HepG2 (cell line): ENCODE measurements around the gene AKAP1. TPM values are rescaled to one million over a fixed set of nuclear protein-coding genes. Genes with fewer than 3 reads are reported as not detected.

Source experiments
- ATAC-seq: fragments of 200-7000 bp; cut with Tn5 transposase; 3 replicates; pipeline ENCODE4 v1.9.1; 2020; ENCODE audit warnings: mild to moderate bottlenecking, moderate library complexity
- Bru-seq: library from RNA; stranded (reverse); fragments of 400-500 nt; gene quantifications from one replicate; lab custom pipeline; 2021; lab: Mats Ljungman, UMichigan
- BruChase-seq, 2 experiments: library from RNA; stranded (reverse); fragments of 400-500 nt; gene quantifications; one replicate each; lab custom pipeline; 2021; lab: Mats Ljungman, UMichigan
- BruUV-seq: library from RNA; stranded (reverse); fragments of 400-500 nt; replicated peaks from 2 replicates; lab custom pipeline; 2021; lab: Mats Ljungman, UMichigan
- CTCF ChIA-PET: fragments of 300-600 bp; formaldehyde crosslinking; extraction: SDS; loops from one replicate; lab custom pipeline; 2021; ENCODE audit warnings: low total read pairs, inconsistent platforms, low intra/inter-chr PET ratio; lab: Yijun Ruan, JAX
- POLR2A ChIA-PET: fragments of 350-600 bp; sonication (Branson Sonifier 250); formaldehyde crosslinking; loops from one replicate; lab custom pipeline; 2020; ENCODE audit warnings: antibody characterized with exemption, inconsistent platforms; lab: Yijun Ruan, JAX
- DNase-seq: peaks from one replicate; pipeline ENCODE4 v3.0.0-alpha.2; 2015; ENCODE audit warnings: low spot score
- FAIRE-seq: peaks from 3 replicates; lab custom pipeline; 2011; peaks lifted over from hg19 to GRCh38; lab: Jason Lieb, UNC
- H2AFZ ChIP-seq: one replicate; pipeline ENCODE4 v1.6.1; 2011; ENCODE audit warnings: low read length, inconsistent platforms
- H3K27ac ChIP-seq: fragments of 300-600 bp; 3 replicates; pipeline ENCODE4 v1.8.0; 2011; ENCODE audit warnings: mixed run types, mild to moderate bottlenecking, mixed read lengths, low read length, inconsistent platforms; ENCODE audit not compliant: insufficient read depth; ENCODE audit errors: extremely low read length
- H3K27me3 ChIP-seq, 2 experiments: fragments of 200-600 bp in 1 of 2; 2 replicates in 1 of 2; 3 replicates in 1 of 2; pipeline versions ENCODE4 v1.6.0 to v1.8.0; 2011; ENCODE audit warnings: low read length in 2 of 2, mild to moderate bottlenecking in 2 of 2, moderate library complexity in 2 of 2, inconsistent platforms in 1 of 2; ENCODE audit not compliant: insufficient read depth in 2 of 2, control insufficient read depth in 1 of 2
- H3K36me3 ChIP-seq, 2 experiments: fragments of 200-600 bp in 1 of 2; replicated peaks in 1 of 2; 2 replicates in 1 of 2; 3 replicates in 1 of 2; pipeline versions ENCODE4 v1.5.1 to v1.8.0; 2011; ENCODE audit warnings: low read length in 2 of 2, inconsistent platforms in 1 of 2; ENCODE audit not compliant: insufficient read depth in 2 of 2, control insufficient read depth in 1 of 2
- H3K4me1 ChIP-seq: 2 replicates; pipeline ENCODE4 v1.5.1; 2012; ENCODE audit warnings: low read length, inconsistent platforms; ENCODE audit not compliant: insufficient read depth
- H3K4me2 ChIP-seq: 2 replicates; pipeline ENCODE4 v1.6.0; 2011; ENCODE audit warnings: low read depth, low read length, inconsistent platforms
- H3K4me3 ChIP-seq, 3 experiments: fragments of 200-600 bp in 1 of 3; sonication (generic), shearing (Covaris generic) in 1 of 3; replicated peaks in 1 of 3; 2 replicates each; pipeline ENCODE4 v1.5.1; 2011 to 2016; ENCODE audit warnings: low read length in 3 of 3, inconsistent platforms in 2 of 3, low read depth in 2 of 3, mild to moderate bottlenecking in 2 of 3, control low read depth in 1 of 3, mixed read lengths in 1 of 3; ENCODE audit not compliant: insufficient read depth in 1 of 3
- H3K79me2 ChIP-seq: one replicate; pipeline ENCODE4 v1.6.1; 2011; ENCODE audit warnings: low read length, inconsistent platforms; ENCODE audit not compliant: insufficient read depth
- H3K9ac ChIP-seq: 2 replicates; pipeline ENCODE4 v1.6.0; 2011; ENCODE audit warnings: mild to moderate bottlenecking, low read depth, low read length, inconsistent platforms; ENCODE audit not compliant: insufficient read depth
- H3K9me3 ChIP-seq: 2 replicates; pipeline ENCODE4 v1.5.1; 2012; ENCODE audit warnings: mild to moderate bottlenecking, low read length
- H4K20me1 ChIP-seq: 2 replicates; pipeline ENCODE4 v1.6.0; 2011; ENCODE audit warnings: inconsistent platforms, mild to moderate bottlenecking, low read length, moderate library complexity; ENCODE audit not compliant: insufficient read depth
- CC2D1A ChIP-seq: sonication (generic); formaldehyde crosslinking; IDR thresholded peaks from 2 replicates; pipeline ENCODE4 v1.8.1; 2023; ENCODE audit warnings: mild to moderate bottlenecking, missing genetic modification reagents
- FOXM1 ChIP-seq: sonication (generic); formaldehyde crosslinking; IDR thresholded peaks from 2 replicates; pipeline ENCODE4 v1.5.0; 2020; ENCODE audit warnings: missing genetic modification reagents
- HHEX ChIP-seq: IDR thresholded peaks from 2 replicates; pipeline ENCODE4 v1.6.1; 2016; ENCODE audit warnings: control low read depth
- KMT2A ChIP-seq: sonication (generic); formaldehyde crosslinking; IDR thresholded peaks from 2 replicates; pipeline ENCODE4 v1.4.0; 2020; ENCODE audit warnings: missing genetic modification reagents
- MTF2 ChIP-seq: sonication (generic); formaldehyde crosslinking; IDR thresholded peaks from 2 replicates; pipeline ENCODE4 v1.5.0; 2020; ENCODE audit warnings: missing genetic modification reagents, borderline replicate concordance
- MYPOP ChIP-seq: sonication (generic); formaldehyde crosslinking; IDR thresholded peaks from 2 replicates; pipeline ENCODE4 v1.8.1; 2023; ENCODE audit warnings: mild to moderate bottlenecking, moderate library complexity, missing genetic modification reagents
- NONO ChIP-seq, 2 experiments: fragments of 450-650 bp in 1 of 2; sonication (generic) in 1 of 2; formaldehyde crosslinking in 1 of 2; IDR thresholded peaks in 1 of 2; conservative IDR thresholded peaks in 1 of 2; 2 replicates each; pipeline versions ENCODE4 v1.6.1 to v1.8.0; 2017 to 2022; ENCODE audit warnings: mild to moderate bottlenecking in 1 of 2, missing genetic modification reagents in 1 of 2, moderate library complexity in 1 of 2
- POGZ ChIP-seq: sonication (generic); formaldehyde crosslinking; IDR thresholded peaks from 2 replicates; pipeline ENCODE4 v1.4.0; 2020; ENCODE audit warnings: mild to moderate bottlenecking, missing genetic modification reagents
- RBM22 ChIP-seq: fragments of 200-400 bp; formaldehyde crosslinking; optimal IDR thresholded peaks from 2 replicates; pipeline ENCODE3; 2017; ENCODE audit warnings: mild to moderate bottlenecking, low read length, moderate library complexity
- U2AF2 ChIP-seq: fragments of 200-400 bp; formaldehyde crosslinking; IDR thresholded peaks from 2 replicates; pipeline ENCODE4 v1.6.1; 2017; ENCODE audit warnings: low read depth, mild to moderate bottlenecking, low read length
- ZFP82 ChIP-seq: sonication (generic); formaldehyde crosslinking; IDR thresholded peaks from 2 replicates; pipeline ENCODE4 v1.5.1; 2020; ENCODE audit warnings: mild to moderate bottlenecking, missing genetic modification reagents, borderline replicate concordance
- ZNF160 ChIP-seq: sonication (generic); formaldehyde crosslinking; IDR thresholded peaks from 2 replicates; pipeline ENCODE4 v1.8.0; 2022; ENCODE audit warnings: mild to moderate bottlenecking, inconsistent platforms, missing genetic modification reagents
- ZNF264 ChIP-seq: sonication (generic); formaldehyde crosslinking; IDR thresholded peaks from 2 replicates; pipeline ENCODE4 v1.4.0; 2020; ENCODE audit warnings: missing genetic modification reagents
- ZNF598 ChIP-seq: sonication (generic); formaldehyde crosslinking; IDR thresholded peaks from 2 replicates; pipeline ENCODE4 v1.5.1; 2020; ENCODE audit warnings: mild to moderate bottlenecking, missing genetic modification reagents, borderline replicate concordance
- ZNF749 ChIP-seq: sonication (generic); formaldehyde crosslinking; IDR thresholded peaks from 2 replicates; pipeline ENCODE4 v1.8.0; 2022; ENCODE audit warnings: mild to moderate bottlenecking, missing genetic modification reagents, moderate library complexity, borderline replicate concordance
- ZNF773 ChIP-seq: sonication (generic); formaldehyde crosslinking; IDR thresholded peaks from 2 replicates; pipeline ENCODE4 v1.4.0; 2020; ENCODE audit warnings: missing genetic modification reagents, borderline replicate concordance
- ZNF883 ChIP-seq: sonication (generic); formaldehyde crosslinking; IDR thresholded peaks from 2 replicates; pipeline ENCODE4 v1.5.1; 2020; ENCODE audit warnings: mild to moderate bottlenecking, missing genetic modification reagents; ENCODE audit errors: not compliant biosample characterization
- WGBS: methylation state at CpG from one replicate; pipeline ENCODE4 v1.1.6; 2017; ENCODE audit warnings: low lambda C conversion rate; 5-methylcytosine and 5-hydroxymethylcytosine counted together
- in situ Hi-C: cut with HindIII; loops from 2 replicates; pipeline ENCODE4 v1.10.0; 2017; ENCODE audit warnings: low pct_unique_long_range_greater_than_20kb; ENCODE audit not compliant: extremely low pct_ligation_motif_present
- intact Hi-C: fragments of 100-400 bp; cut with micrococcal nuclease; formaldehyde crosslinking; loops from one replicate; pipeline ENCODE4 v1.10.0; 2022; ENCODE audit not compliant: unreplicated experiment
- long read RNA-seq, 2 experiments: library from RNA in 1 of 2; library from polyadenylated mRNA in 1 of 2; stranded (forward) in 1 of 2; unstranded in 1 of 2; transcript quantifications; one replicate each; pipeline ENCODE4 v2.0.0, GENCODE V29; 2019 to 2022
- polyA minus RNA-seq, 3 experiments: library from RNA; depleted of rRNA, polyadenylated mRNA; stranded (reverse); fragments of >200 nt; gene quantifications; 2 replicates each; pipeline ENCODE4 v1.2.3, GENCODE V29; 2011; ENCODE audit warnings: low replicate concordance in 1 of 3
- polyA plus RNA-seq, 8 experiments: library from polyadenylated mRNA; depleted of rRNA in 3 of 8; stranded (reverse) in 7 of 8; unstranded in 1 of 8; fragments of >200 nt; fragmentation: Illumina TruSeq in 4 of 8; extraction: Trizol in 4 of 8; gene quantifications; 2 replicates each; pipeline versions ENCODE4 v1.2.1 to v1.2.3, GENCODE V29; 2011 to 2016; ENCODE audit warnings: low read depth in 4 of 8, missing spikeins in 1 of 8, mixed read lengths in 1 of 8; ENCODE audit not compliant: insufficient read depth in 1 of 8
- total RNA-seq, 5 experiments: library from RNA; depleted of rRNA; stranded (reverse); fragments of >200 nt; fragmentation: Illumina TruSeq; extraction: Trizol; gene quantifications; 2 replicates each; pipeline ENCODE4 v1.2.3, GENCODE V29; 2016; ENCODE audit warnings: low read depth in 1 of 5

The AKAP1 gene
- total RNA-seq (2016; rRNA removed; fragmentation: Illumina TruSeq; extraction: Trizol) (46.4 and 101 TPM in 2 replicates), polyA plus RNA-seq (2011; rRNA removed) (131 and 136 TPM in 2 replicates), polyA minus RNA-seq (2011; rRNA and poly(A)+ RNA removed; ENCODE audit: low replicate concordance) (127 and 335 TPM in 2 replicates), Bru-seq, nascent RNA (percentile 96 among the genes with signal in this experiment), BruChase-seq, experiment 1, labeled RNA remaining after a 6-hour chase (percentile 96 among the genes with signal in this experiment), BruChase-seq, experiment 2, labeled RNA remaining after a 2-hour chase (percentile 96 among the genes with signal in this experiment)
- 18.6 and 20.2 TPM in 2 replicates for total RNA-seq (2016; cell fraction: cytosol; rRNA removed; fragmentation: Illumina TruSeq; extraction: Trizol; ENCODE audit: low read depth)
- 43.3 and 95.2 TPM in 2 replicates for total RNA-seq (2016; cell fraction: insoluble cytoplasmic fraction; rRNA removed; fragmentation: Illumina TruSeq; extraction: Trizol)
- total RNA-seq (2016; cell fraction: membrane; rRNA removed; fragmentation: Illumina TruSeq; extraction: Trizol): 44.9 and 47.5 TPM in 2 replicates
- total RNA-seq (2016; cell fraction: nucleus; rRNA removed; fragmentation: Illumina TruSeq; extraction: Trizol): 119 and 142 TPM in 2 replicates
- polyA plus RNA-seq (2011; cell fraction: cytosol; rRNA removed): 93.5 and 109 TPM in 2 replicates
- 234 and 300 TPM in 2 replicates for polyA plus RNA-seq (2011; cell fraction: nucleus; rRNA removed)
- 66.3 and 68.8 TPM in 2 replicates for polyA plus RNA-seq (2012)
- 8.4 and 10.9 TPM in 2 replicates for polyA plus RNA-seq (2016; cell fraction: cytosol; fragmentation: Illumina TruSeq; extraction: Trizol; ENCODE audit: low read depth)
- polyA plus RNA-seq (2016; cell fraction: insoluble cytoplasmic fraction; fragmentation: Illumina TruSeq; extraction: Trizol; ENCODE audit: low read depth): 34.0 and 34.5 TPM in 2 replicates
- polyA plus RNA-seq (2016; cell fraction: membrane; fragmentation: Illumina TruSeq; extraction: Trizol; ENCODE audit: low read depth): 17.7 and 18.8 TPM in 2 replicates
- 141 and 146 TPM in 2 replicates for polyA plus RNA-seq (2016; cell fraction: nucleus; fragmentation: Illumina TruSeq; extraction: Trizol; ENCODE audit: insufficient read depth, low read depth)
- polyA minus RNA-seq (2011; cell fraction: cytosol; rRNA and poly(A)+ RNA removed): 101 and 127 TPM in 2 replicates
- polyA minus RNA-seq (2011; cell fraction: nucleus; rRNA and poly(A)+ RNA removed): 78.2 and 99.9 TPM in 2 replicates
- long read RNA-seq, experiment 1, transcript AKAP1-202 (11 exons, 3,970 nt): major isoform, 17 of 64 reads
- long read RNA-seq, experiment 1, partial matches to known transcripts: 35 of 64 reads
- long read RNA-seq, experiment 1, other reads (novel, unspliced or antisense): 12 of 64 reads
- long read RNA-seq, experiment 2, transcript AKAP1-202 (11 exons, 3,970 nt): major isoform, 24 of 181 reads
- long read RNA-seq, experiment 2, partial matches to known transcripts: 73 of 181 reads
- long read RNA-seq, experiment 2, other reads (novel, unspliced or antisense): 84 of 181 reads

GRCh38 chr17:57084802-57085447, at the start of gene AKAP1:
Gene AKAP1, plus strand, starts transcription at chr17:57085246. Its CDS starts 20,219 bp downstream, at chr17:57105465.
- POLR2A ChIA-PET: interaction anchor here (0.6 to 5.8 kb wide), 16 partner anchors 9 to 999 kb away, joined by 3 to 82 read pairs (median 4); partner anchors contain the start of genes DYNLL2 and TRIM25
- H3K4me2 ChIP-seq: peak within 1 kb of the TSS; percentile 98
- H3K9ac ChIP-seq: peak within 1 kb of the TSS; percentile 94
- peak within 1 kb of the TSS; percentile 92 for H3K27ac ChIP-seq
- peaks cover 39% of the 10 kb centered on the region for H3K79me2 ChIP-seq
- CTCF ChIA-PET: interaction anchor here (0.9 kb wide), 1 partner anchor 29 kb away, joined by 3 read pairs; no protein-coding TSS in a partner anchor
- H3K36me3 ChIP-seq: peaks cover 0 to 15% of the 10 kb centered on the region in 2 experiments; a peak in 2 of 5 replicates
- intact Hi-C loops (loop anchor here (5.0 kb wide), 2 partner anchors 37 to 108 kb away; partner anchors contain the start of gene SCPEP1), in situ Hi-C loops (no loop called here)
- H3K4me3 ChIP-seq: peak within 1 kb of the TSS; percentile 84 to 100 (median 94)
- peak; percentile 92 for DNase-seq
- peaks cover 62% of the 10 kb centered on the region for H3K4me1 ChIP-seq
- H2AFZ ChIP-seq: peak within 1 kb of the TSS; percentile 90
- FAIRE-seq: no peak
- no peaks in the 10 kb centered on the region; a peak in 1 of 5 replicates for H3K27me3 ChIP-seq
- H3K9me3 ChIP-seq: no peaks in the 10 kb centered on the region
- BruUV-seq: no TSS peak
- peaks cover 33% of the 10 kb centered on the region for H4K20me1 ChIP-seq
- peak; percentile 72 for ATAC-seq
- WGBS: 0% methylated on average over 9 of the region's 85 CpGs
- TF ChIP-seq ZNF264 (CRISPR knock-in tag) (no peak), MYPOP (CRISPR knock-in tag) (peak; percentile 91; the same call in 1 of the 2 replicates), NONO (IDR thresholded peaks at IDR 0.05) (no peak), NONO (CRISPR knock-in tag; conservative IDR thresholded peaks at IDR 0.05) (0 out of 2 replicates have a peak, but pooled peaks have one; percentile 63), MTF2 (no peak), POGZ (CRISPR knock-in tag) (peak; percentile 79), ZFP82 (CRISPR knock-in tag) (peak; percentile 96), U2AF2 (no peak), ZNF773 (no peak; the same call in 1 of the 2 replicates), ZNF883 (CRISPR knock-in tag) (no peak), CC2D1A (CRISPR knock-in tag) (peak; percentile 95; the same call in 1 of the 2 replicates), ZNF598 (peak; percentile 64; the same call in 1 of the 2 replicates), ZNF160 (CRISPR knock-in tag) (0 out of 2 replicates have a peak, but pooled peaks have one; percentile 50), RBM22 (no peak), HHEX (CRISPR knock-in tag) (no peak), KMT2A (CRISPR knock-in tag) (peak; percentile 92; the same call in 1 of the 2 replicates), FOXM1 (no peak), ZNF749 (CRISPR knock-in tag) (peak; percentile 63; the same call in 1 of the 2 replicates)
